Nasal cavity respiratory epithelium epithelial cell of viscerocranial mucosa (primary cell): ENCODE data around the gene TPP2. TPM values are rescaled to one million over a fixed set of nuclear protein-coding genes. Genes with fewer than 3 reads are reported as not detected.

Source experiments
- total RNA-seq: library from RNA; depleted of rRNA; stranded (reverse); fragments of >200 nt; gene quantifications from 2 replicates; pipeline ENCODE4 v1.2.3, GENCODE V29; 2014

TPP2 gene
- 36.6 and 41.6 TPM in 2 replicates for total RNA-seq

GRCh38 chr13:102596147-102597028 lies at the start of gene TPP2:
Gene TPP2 (plus strand): TSS chr13:102596986. CDS start chr13:102597039, 53 bp downstream.

GRCh38 chr13:102694937-102695336 lies 98.2 kb downstream of the TPP2 start, which contains the start of gene METTL21C:
Gene METTL21C (minus strand): TSS chr13:102695044. CDS start chr13:102694498, 546 bp downstream.

Other genes starting within 250 kb of the TPP2 start
- gene FGF14, start 194.9 kb upstream of the TPP2 start, total RNA-seq: under 0.01 TPM in 2 replicates
- gene METTL21C, start 98.1 kb downstream of the TPP2 start, total RNA-seq: not detected in 2 replicates
- 9.0 and 20.2 TPM in 2 replicates for gene TEX30, start 176.8 kb downstream of the TPP2 start, total RNA-seq
- gene POGLUT2, start 202.0 kb downstream of the TPP2 start, total RNA-seq: 9.9 and 11.4 TPM in 2 replicates
- gene BIVM, start 202.1 kb downstream of the TPP2 start, total RNA-seq: 9.6 and 18.9 TPM in 2 replicates
- gene ERCC5, start 249.0 kb downstream of the TPP2 start, total RNA-seq: 44.9 and 52.3 TPM in 2 replicates